K562 (cell line): ENCODE results near the gene BCL2L1. TPM values are rescaled to one million over a fixed set of nuclear protein-coding genes. Genes with fewer than 3 reads are reported as not detected.

Experiments
- ATAC-seq: fragments of 200-7000 bp; cut with Tn5 transposase; 3 replicates; pipeline ENCODE4 v1.9.1; 2020; ENCODE audit warnings: moderate library complexity
- BruUV-seq: library from RNA; stranded (reverse); fragments of 400-500 nt; replicated peaks from 2 replicates; lab custom pipeline; 2021; lab: Mats Ljungman, UMichigan
- CTCF ChIA-PET: fragments of 300-600 bp; formaldehyde crosslinking; extraction: SDS; loops from one replicate; lab custom pipeline; 2021; ENCODE audit warnings: low intra/inter-chr PET ratio; lab: Yijun Ruan, JAX
- POLR2A ChIA-PET: fragments of 300-600, 350-650 bp; sonication (Branson Sonifier 250); formaldehyde crosslinking; extraction: SDS; loops from one replicate; lab custom pipeline; 2021; ENCODE audit warnings: antibody characterized with exemption, inconsistent platforms; lab: Yijun Ruan, JAX
- DNase-seq, 4 experiments: peaks; one replicate each; pipeline versions ENCODE4 v3.0.0 to v3.0.0-alpha.2; 2011 to 2018; ENCODE audit warnings: low spot score in 3 of 4, mixed read lengths in 3 of 4; ENCODE audit errors: extremely low read depth in 1 of 4
- FAIRE-seq: peaks from 2 replicates; lab custom pipeline; 2011; peaks lifted over from hg19 to GRCh38; lab: Jason Lieb, UNC
- H2AFZ ChIP-seq: 2 replicates; pipeline ENCODE4 v1.6.0; 2011; ENCODE audit warnings: low read depth, low read length, control low read depth, inconsistent platforms
- H3K27ac ChIP-seq: fragments of 200-600 bp; 3 replicates; pipeline ENCODE4 v1.8.0; 2011; ENCODE audit warnings: low read depth, mild to moderate bottlenecking, control low read depth, inconsistent platforms, low read length, moderate library complexity, mixed read lengths; ENCODE audit errors: extremely low read depth
- H3K27me3 ChIP-seq, 2 experiments: fragments of 300-600 bp in 1 of 2; 2 replicates in 1 of 2; 3 replicates in 1 of 2; pipeline versions ENCODE4 v1.6.0 to v1.8.0; 2011; ENCODE audit warnings: inconsistent platforms in 2 of 2, low read length in 2 of 2, mild to moderate bottlenecking in 1 of 2, mixed read lengths in 1 of 2, moderate library complexity in 1 of 2; ENCODE audit not compliant: control insufficient read depth in 2 of 2, insufficient read depth in 2 of 2
- H3K36me3 ChIP-seq: fragments of 300-600 bp; 3 replicates; pipeline ENCODE4 v1.8.0; 2011; ENCODE audit warnings: mild to moderate bottlenecking, low read length, inconsistent platforms; ENCODE audit not compliant: control insufficient read depth, insufficient read depth
- H3K4me1 ChIP-seq, 2 experiments: fragments of 200-600 bp in 1 of 2; replicated peaks in 1 of 2; 2 replicates in 1 of 2; 3 replicates in 1 of 2; pipeline versions ENCODE4 v1.5.1 to v1.8.0; 2011; ENCODE audit warnings: inconsistent platforms in 2 of 2, low read length in 2 of 2, mild to moderate bottlenecking in 1 of 2, mixed read lengths in 1 of 2, moderate library complexity in 1 of 2; ENCODE audit not compliant: control insufficient read depth in 2 of 2, insufficient read depth in 2 of 2
- H3K4me2 ChIP-seq: 2 replicates; pipeline ENCODE4 v1.6.1; 2011; ENCODE audit warnings: low read length, control low read depth, inconsistent platforms, mixed read lengths; ENCODE audit not compliant: insufficient read depth
- H3K4me3 ChIP-seq: fragments of 200-600 bp; sonication (generic), shearing (Covaris generic); 2 replicates; pipeline ENCODE4 v1.5.1; 2016; ENCODE audit warnings: control low read depth, inconsistent platforms
- H3K79me2 ChIP-seq: fragments of 200-600 bp; 3 replicates; pipeline ENCODE4 v1.8.0; 2011; ENCODE audit warnings: low read length, inconsistent platforms; ENCODE audit not compliant: control insufficient read depth, insufficient read depth
- H3K9ac ChIP-seq, 2 experiments: 2 replicates each; pipeline versions ENCODE4 v1.6.0 to v1.6.1; 2011; ENCODE audit warnings: low read depth in 2 of 2, low read length in 2 of 2, control low read depth in 1 of 2, inconsistent platforms in 1 of 2, mild to moderate bottlenecking in 1 of 2, mixed read lengths in 1 of 2; ENCODE audit not compliant: insufficient read depth in 1 of 2
- H3K9me1 ChIP-seq: one replicate; pipeline ENCODE4 v1.6.0; 2011; ENCODE audit warnings: inconsistent platforms, mild to moderate bottlenecking, low read length, moderate library complexity; ENCODE audit not compliant: control insufficient read depth, insufficient read depth
- H3K9me3 ChIP-seq: replicated peaks from 2 replicates; pipeline ENCODE4 v1.5.1; 2011; ENCODE audit warnings: low read depth, low read length, inconsistent platforms; ENCODE audit not compliant: control insufficient read depth, insufficient read depth
- H4K20me1 ChIP-seq: replicated peaks from 2 replicates; pipeline ENCODE4 v1.6.1; 2011; ENCODE audit warnings: low read length, inconsistent platforms, mixed read lengths; ENCODE audit not compliant: control insufficient read depth, insufficient read depth
- ADNP ChIP-seq: fragments of 200-800 bp; sonication (Bioruptor generic); IDR thresholded peaks from 2 replicates; pipeline ENCODE4 v1.6.1; 2016; ENCODE audit warnings: missing genetic modification characterization, missing compliant biosample characterization
- ARHGAP35 ChIP-seq: fragments of 450-650 bp; IDR thresholded peaks from 2 replicates; pipeline ENCODE4 v1.6.1; 2018; ENCODE audit not compliant: partially characterized antibody
- ELF4 ChIP-seq: fragments of 450-650 bp; formaldehyde crosslinking; IDR thresholded peaks from 2 replicates; pipeline ENCODE4 v1.4.0; 2022; ENCODE audit warnings: missing genetic modification characterization
- GATA2 ChIP-seq: sonication (generic); formaldehyde crosslinking; IDR thresholded peaks from 2 replicates; pipeline ENCODE4 v1.4.0; 2020; ENCODE audit warnings: mild to moderate bottlenecking, missing genetic modification reagents
- HDAC2 ChIP-seq: fragments of 450-650 bp; IDR thresholded peaks from 2 replicates; pipeline ENCODE4 v1.6.1; 2016; ENCODE audit warnings: mild to moderate bottlenecking
- HLTF ChIP-seq: fragments of 450-650 bp; IDR thresholded peaks from 2 replicates; pipeline ENCODE4 v1.6.1; 2016
- IRF1 ChIP-seq: sonication (generic); formaldehyde crosslinking; IDR thresholded peaks from 2 replicates; pipeline ENCODE4 v1.8.0; 2022; ENCODE audit warnings: missing genetic modification reagents, mild to moderate bottlenecking, borderline replicate concordance
- LCOR ChIP-seq: sonication (generic); formaldehyde crosslinking; IDR thresholded peaks from 2 replicates; pipeline ENCODE4 v1.8.0; 2022; ENCODE audit warnings: mild to moderate bottlenecking, missing genetic modification reagents
- MAFG ChIP-seq: fragments of 450-650 bp; conservative IDR thresholded peaks from 2 replicates; pipeline ENCODE4 v1.6.1; 2016; ENCODE audit warnings: missing genetic modification characterization, missing compliant biosample characterization
- POLR2H ChIP-seq: IDR thresholded peaks from 2 replicates; pipeline ENCODE4 v1.6.1; 2016; ENCODE audit warnings: missing genetic modification characterization, low read depth, mild to moderate bottlenecking, control low read depth, missing compliant biosample characterization, moderate library complexity
- RBM39 ChIP-seq: fragments of 200-400 bp; formaldehyde crosslinking; optimal IDR thresholded peaks from 2 replicates; pipeline ENCODE3; 2018; ENCODE audit warnings: low read depth, low read length
- SFPQ ChIP-seq: fragments of 200-400 bp; formaldehyde crosslinking; IDR thresholded peaks from 2 replicates; pipeline ENCODE4 v1.6.1; 2017; ENCODE audit warnings: mild to moderate bottlenecking, low read depth, low read length, moderate library complexity
- SIN3A ChIP-seq, 2 experiments: fragments of 150-350 bp in 1 of 2; IDR thresholded peaks; 2 replicates each; pipeline ENCODE4 v1.6.1; 2011 to 2016; ENCODE audit warnings: borderline replicate concordance in 2 of 2, low read depth in 2 of 2, low read length in 2 of 2, mild to moderate bottlenecking in 2 of 2, moderate library complexity in 2 of 2; ENCODE audit not compliant: control insufficient read depth in 1 of 2
- SMAD4 ChIP-seq: fragments of 250-450 bp; sonication (Bioruptor Pico); conservative IDR thresholded peaks from 2 replicates; pipeline ENCODE4 v1.8.0; 2021; ENCODE audit warnings: inconsistent platforms, mild to moderate bottlenecking, moderate library complexity
- SREBF2 ChIP-seq: sonication (generic); formaldehyde crosslinking; IDR thresholded peaks from 2 replicates; pipeline ENCODE4 v1.4.0; 2020; ENCODE audit warnings: mild to moderate bottlenecking, missing genetic modification reagents
- SRSF7 ChIP-seq: fragments of 200-400 bp; formaldehyde crosslinking; optimal IDR thresholded peaks from 2 replicates; pipeline ENCODE3; 2017; ENCODE audit warnings: mild to moderate bottlenecking, low read depth, low read length
- TAF7 ChIP-seq: fragments of 450-650 bp; IDR thresholded peaks from 2 replicates; pipeline ENCODE4 v1.6.1; 2016; ENCODE audit warnings: missing genetic modification characterization, missing compliant biosample characterization
- TAL1 ChIP-seq: fragments of 450-650 bp; IDR thresholded peaks from 2 replicates; pipeline ENCODE4 v1.6.1; 2016; ENCODE audit warnings: mild to moderate bottlenecking
- ZFX ChIP-seq: sonication (generic); formaldehyde crosslinking; IDR thresholded peaks from 2 replicates; pipeline ENCODE4 v1.8.0; 2022; ENCODE audit warnings: mild to moderate bottlenecking, missing genetic modification reagents, moderate library complexity
- ZNF551 ChIP-seq: fragments of 250-450 bp; sonication (Bioruptor Pico); IDR thresholded peaks from 2 replicates; pipeline ENCODE4 v1.5.0; 2021; ENCODE audit warnings: mild to moderate bottlenecking, moderate library complexity
- ZNF695 ChIP-seq: fragments of 450-650 bp; formaldehyde crosslinking; IDR thresholded peaks from 2 replicates; pipeline ENCODE4 v1.4.0; 2020; ENCODE audit warnings: mild to moderate bottlenecking, moderate library complexity
- ZNF766 ChIP-seq: fragments of 200-800 bp; sonication (Bioruptor generic); conservative IDR thresholded peaks from 2 replicates; pipeline ENCODE4 v1.6.1; 2016; ENCODE audit warnings: missing genetic modification characterization, missing compliant biosample characterization
- WGBS: fragments of 100-300 bp; shearing (Covaris generic); methylation state at CpG from one replicate; pipeline ENCODE4 v1.1.6; 2016; ENCODE audit warnings: low coverage, mixed read lengths; ENCODE audit not compliant: insufficient coverage; ENCODE audit errors: missing lambda C conversion rate; 5-methylcytosine and 5-hydroxymethylcytosine counted together
- in situ Hi-C: fragments of 300-500 bp; cut with MboI; formaldehyde crosslinking; loops from 4 replicates; pipeline ENCODE4 v1.15.0; 2018; ENCODE audit warnings: inconsistent platforms, mixed read lengths
- intact Hi-C: fragments of 100-400 bp; cut with micrococcal nuclease; formaldehyde crosslinking; loops from 2 replicates; pipeline ENCODE4 v1.14.2; 2022
- polyA plus RNA-seq, 8 experiments: library from polyadenylated mRNA; depleted of rRNA in 4 of 8; stranded (reverse) in 5 of 8; unstranded in 3 of 8; fragments of >200 nt; fragmentation: Nextera tagmentation in 2 of 8; fragmentation: Illumina TruSeq in 1 of 8; extraction: Ambion mirVana in 2 of 8; extraction: Trizol in 1 of 8; gene quantifications; 2 replicates each; pipeline versions ENCODE4 v1.2.1 to v1.2.3, GENCODE V29; 2011 to 2014; ENCODE audit warnings: inconsistent platforms in 1 of 8, missing spikeins in 1 of 8
- total RNA-seq, 7 experiments: library from RNA; depleted of rRNA in 6 of 7; stranded (reverse); fragments of >200 nt in 6 of 7; fragmentation: Illumina TruSeq in 2 of 7; extraction: Trizol in 2 of 7; gene quantifications; 2 replicates each; pipeline versions ENCODE4 v1.2.1 to v1.2.3, GENCODE V29; 2011 to 2021; ENCODE audit warnings: low replicate concordance in 1 of 7

Gene BCL2L1
- total and polyA plus RNA-seq, 9 of the 15 experiments (the other 6 are each of a cell fraction or from before 2014, with no cell fraction given) = 3.3 to 182 (median 120) TPM

GRCh38 chr20:31740656-31741323 lies 18.1 kb upstream of the BCL2L1 start:
- H3K27me3 ChIP-seq = no peaks in the 10 kb centered on the region
- H3K27ac ChIP-seq = peak overlapping the region; percentile 95
- peaks cover 42% of the 10 kb centered on the region; the same call in 2 of the 3 replicates for H3K36me3 ChIP-seq
- H3K9me3 ChIP-seq = no peaks in the 10 kb centered on the region
- BruUV-seq = no TSS peak
- 0% methylated on average over 1 of the region's 1 CpG for WGBS
- intact Hi-C loops (no loop called here), in situ Hi-C loops (no loop called here)
- no peak for DNase-seq
- peak overlapping the region; percentile 82 for H3K4me3 ChIP-seq
- POLR2A ChIA-PET = interaction anchor here (0.6 to 1.1 kb wide), 5 partner anchors 9 to 130 kb away, joined by 3 to 6 read pairs (median 4); no protein-coding TSS in a partner anchor
- peaks cover 8 to 11% of the 10 kb centered on the region in 2 experiments; a peak in 4 of 5 replicates for H3K4me1 ChIP-seq
- FAIRE-seq = no peak
- H2AFZ ChIP-seq = no peak overlapping the region
- H4K20me1 ChIP-seq = 0 out of 2 replicates have a peak, but pooled peaks cover 5% of the 10 kb centered on the region
- H3K4me2 ChIP-seq = peak overlapping the region; percentile 99
- no peaks in the 10 kb centered on the region for H3K9me1 ChIP-seq
- CTCF ChIA-PET = no interaction called here
- peak; percentile 1; the same call in 1 of the 3 replicates for ATAC-seq
- peak overlapping the region; percentile 29 to 97 for H3K9ac ChIP-seq
- H3K79me2 ChIP-seq = peaks cover 83% of the 10 kb centered on the region
- TF ChIP-seq ZNF551 (CRISPR knock-in tag) = no peak
- no peak for TF ChIP-seq HDAC2
- TF ChIP-seq SREBF2 (CRISPR knock-in tag) = no peak
- no peak for TF ChIP-seq IRF1 (CRISPR knock-in tag)
- TF ChIP-seq SMAD4 (CRISPR knock-in tag) = no peak
- TF ChIP-seq TAF7 (tag) = no peak
- TF ChIP-seq HLTF = no peak
- TF ChIP-seq ELF4 = no peak
- no peak for TF ChIP-seq SFPQ
- TF ChIP-seq POLR2H = 0 out of 2 replicates have a peak, but pooled peaks have one; percentile 29
- TF ChIP-seq ZNF695 (CRISPR knock-in tag) = no peak
- no peak for TF ChIP-seq RBM39
- no peak for TF ChIP-seq TAL1
- TF ChIP-seq ARHGAP35 = no peak
- TF ChIP-seq SRSF7 = no peak
- no peak for TF ChIP-seq MAFG (tag)
- TF ChIP-seq SIN3A (IDR thresholded peaks at IDR 0.05; ENCODE audit: borderline replicate concordance in 2 of 2, control insufficient read depth in 1 of 2, low read depth in 2 of 2, low read length in 2 of 2) = no peak
- TF ChIP-seq ZNF766 = no peak
- TF ChIP-seq ZFX (CRISPR knock-in tag) = peak; percentile 32; the same call in 1 of the 2 replicates
- TF ChIP-seq GATA2 = no peak
- no peak for TF ChIP-seq ADNP (tag)
- 0 out of 2 replicates have a peak, but pooled peaks have one; percentile 13 for TF ChIP-seq LCOR (CRISPR knock-in tag)
